WTC11 (cell line): ENCODE measurements around the gene MGAT4A. TPM values are rescaled to one million over a fixed set of nuclear protein-coding genes. Genes with fewer than 3 reads are reported as not detected.

Source experiments
- ATAC-seq: fragments of 200-7000 bp; cut with Tn5 transposase; 2 replicates; pipeline ENCODE4 v1.10.0; 2021; ENCODE audit warnings: mild to moderate bottlenecking, moderate library complexity
- CTCF ChIA-PET: fragments of 300-600 bp; sonication (Branson Sonifier 250); formaldehyde crosslinking; loops from one replicate; lab custom pipeline; 2021; ENCODE audit warnings: antibody characterized with exemption; lab: Charles Lee
- POLR2A ChIA-PET: fragments of 350-600 bp; sonication (Branson Sonifier 250); formaldehyde crosslinking; loops from one replicate; lab custom pipeline; 2021; ENCODE audit warnings: antibody characterized with exemption; lab: Charles Lee
- DNase-seq: peaks from one replicate; pipeline ENCODE4 v3.0.0; 2021; ENCODE audit warnings: low spot score
- H3K27ac Mint-ChIP-seq: 2 replicates; pipeline ENCODE4 v1.8.0; 2021; ENCODE audit warnings: mixed read lengths
- H3K27me3 Mint-ChIP-seq: 2 replicates; pipeline ENCODE4 v1.8.0; 2021; ENCODE audit warnings: low read depth, mild to moderate bottlenecking, moderate library complexity, mixed read lengths
- H3K36me3 Mint-ChIP-seq: 2 replicates; pipeline ENCODE4 v1.8.0; 2021; ENCODE audit warnings: mixed read lengths
- H3K4me1 Mint-ChIP-seq: 2 replicates; pipeline ENCODE4 v1.8.0; 2022; ENCODE audit warnings: mixed read lengths
- H3K4me3 Mint-ChIP-seq: 2 replicates; pipeline ENCODE4 v1.8.0; 2021; ENCODE audit warnings: mild to moderate bottlenecking, moderate library complexity, mixed read lengths
- H3K9me3 Mint-ChIP-seq: 2 replicates; pipeline ENCODE4 v1.8.0; 2021; ENCODE audit warnings: mixed read lengths
- CBFB ChIP-seq: sonication (generic); formaldehyde crosslinking; IDR thresholded peaks from 2 replicates; pipeline ENCODE4 v1.8.1; 2022; ENCODE audit warnings: mild to moderate bottlenecking, low read depth, missing genetic modification reagents
- FOXP1 ChIP-seq: sonication (generic); formaldehyde crosslinking; IDR thresholded peaks from 2 replicates; pipeline ENCODE4 v1.8.0; 2022; ENCODE audit warnings: missing genetic modification reagents, mild to moderate bottlenecking, moderate library complexity, borderline replicate concordance
- GABPB1 ChIP-seq: sonication (generic); formaldehyde crosslinking; IDR thresholded peaks from 2 replicates; pipeline ENCODE4 v1.8.1; 2023; ENCODE audit warnings: mild to moderate bottlenecking, missing genetic modification reagents
- GTF2I ChIP-seq: fragments of 250-450 bp; sonication (Bioruptor Pico); conservative IDR thresholded peaks from 2 replicates; pipeline ENCODE4 v1.4.0; 2021; ENCODE audit warnings: mild to moderate bottlenecking
- HMGXB4 ChIP-seq: sonication (generic); formaldehyde crosslinking; IDR thresholded peaks from 2 replicates; pipeline ENCODE4 v1.8.1; 2023; ENCODE audit warnings: mild to moderate bottlenecking, moderate library complexity, missing genetic modification reagents
- JAZF1 ChIP-seq: fragments of 250-450 bp; sonication (Bioruptor Pico); IDR thresholded peaks from 2 replicates; pipeline ENCODE4 v1.9.0; 2021; ENCODE audit warnings: moderate library complexity, mild to moderate bottlenecking, inconsistent platforms
- JUN ChIP-seq: sonication (generic); formaldehyde crosslinking; IDR thresholded peaks from 2 replicates; pipeline ENCODE4 v1.8.0; 2023; ENCODE audit warnings: mild to moderate bottlenecking, missing genetic modification reagents
- NFATC4 ChIP-seq: fragments of 250-450 bp; sonication (Bioruptor Pico); IDR thresholded peaks from 2 replicates; pipeline ENCODE4 v1.9.0; 2021; ENCODE audit warnings: mild to moderate bottlenecking
- NR3C1 ChIP-seq: sonication (generic); formaldehyde crosslinking; conservative IDR thresholded peaks from 2 replicates; pipeline ENCODE4 v1.8.1; 2023; ENCODE audit warnings: low read depth, mild to moderate bottlenecking, missing genetic modification reagents
- RORB ChIP-seq: fragments of 250-450 bp; sonication (Bioruptor Pico); IDR thresholded peaks from 2 replicates; pipeline ENCODE4 v1.9.0; 2021; ENCODE audit warnings: mild to moderate bottlenecking
- TEAD1 ChIP-seq: sonication (generic); formaldehyde crosslinking; IDR thresholded peaks from 2 replicates; pipeline ENCODE4 v1.8.0; 2022; ENCODE audit warnings: mild to moderate bottlenecking, missing genetic modification reagents
- TP53 ChIP-seq: sonication (generic); formaldehyde crosslinking; IDR thresholded peaks from 2 replicates; pipeline ENCODE4 v1.8.1; 2023; ENCODE audit warnings: mild to moderate bottlenecking, missing genetic modification reagents
- USF2 ChIP-seq: sonication (generic); formaldehyde crosslinking; IDR thresholded peaks from 2 replicates; pipeline ENCODE4 v1.8.1; 2023; ENCODE audit warnings: mild to moderate bottlenecking, missing genetic modification reagents, moderate library complexity
- ZBTB21 ChIP-seq: sonication (generic); formaldehyde crosslinking; IDR thresholded peaks from 2 replicates; pipeline ENCODE4 v1.8.1; 2023; ENCODE audit warnings: mild to moderate bottlenecking, missing genetic modification reagents, borderline replicate concordance
- ZNF121 ChIP-seq: sonication (generic); formaldehyde crosslinking; IDR thresholded peaks from 2 replicates; pipeline ENCODE4 v1.8.0; 2023; ENCODE audit warnings: missing genetic modification reagents
- ZNF219 ChIP-seq: sonication (generic); formaldehyde crosslinking; IDR thresholded peaks from 2 replicates; pipeline ENCODE4 v1.8.0; 2023; ENCODE audit warnings: missing genetic modification reagents, mild to moderate bottlenecking, borderline replicate concordance
- ZNF281 ChIP-seq: sonication (generic); formaldehyde crosslinking; IDR thresholded peaks from 2 replicates; pipeline ENCODE4 v1.8.0; 2023; ENCODE audit warnings: mild to moderate bottlenecking, missing genetic modification reagents
- total RNA-seq: library from RNA; stranded (reverse); gene quantifications from 3 replicates; pipeline ENCODE4 v1.2.3, GENCODE V29; 2021
- TF ChIP-seq, protein P1 (sequence below): fragments of 250-450 bp; sonication (Bioruptor Pico); IDR thresholded peaks from 2 replicates; pipeline ENCODE4 v1.9.0; 2021; ENCODE audit warnings: mild to moderate bottlenecking
- TF ChIP-seq, protein P2 (sequence below): sonication (generic); formaldehyde crosslinking; IDR thresholded peaks from 2 replicates; pipeline ENCODE4 v1.8.1; 2023; ENCODE audit warnings: mild to moderate bottlenecking, missing genetic modification reagents
- TF ChIP-seq, protein P3 (sequence below): sonication (generic); formaldehyde crosslinking; IDR thresholded peaks from 2 replicates; pipeline ENCODE4 v1.8.1; 2022; ENCODE audit warnings: missing genetic modification reagents, borderline replicate concordance
- TF ChIP-seq, protein P4 (sequence below): sonication (generic); formaldehyde crosslinking; IDR thresholded peaks from 2 replicates; pipeline ENCODE4 v1.8.0; 2022; ENCODE audit warnings: mild to moderate bottlenecking, missing genetic modification reagents
- TF ChIP-seq, protein P5 (sequence below): sonication (generic); formaldehyde crosslinking; conservative IDR thresholded peaks from 2 replicates; pipeline ENCODE4 v1.8.1; 2022; ENCODE audit warnings: mild to moderate bottlenecking, missing genetic modification reagents

Gene MGAT4A
- total RNA-seq, 1 experiment from 2014 or later: 6.7 TPM

DNA sequence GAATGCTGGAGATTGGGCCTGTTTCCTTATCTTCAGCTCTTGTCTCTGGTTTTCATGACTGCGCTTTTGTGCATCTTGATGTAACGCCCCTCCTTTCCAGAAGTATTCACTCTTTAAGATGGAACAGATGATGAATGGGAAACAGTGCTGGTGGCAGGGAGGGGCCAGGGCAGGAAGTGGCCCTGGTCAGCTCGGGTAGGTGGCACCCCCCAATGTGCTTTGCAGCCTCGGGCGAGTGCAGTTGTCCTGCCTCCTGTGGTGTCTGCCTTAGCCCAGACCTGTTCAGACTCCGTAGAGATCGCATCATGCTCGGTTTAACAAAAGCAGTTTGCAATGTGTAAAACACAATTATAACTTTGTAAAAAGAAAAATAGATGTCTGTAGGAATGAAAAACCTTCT is 17.0 kb upstream of the MGAT4A start:
- H3K27ac Mint-ChIP-seq: no peak overlapping the region; the same call in 1 of the 2 replicates
- no peaks in the 10 kb centered on the region for H3K36me3 Mint-ChIP-seq
- H3K27me3 Mint-ChIP-seq: peaks cover 2% of the 10 kb centered on the region
- peaks cover 8% of the 10 kb centered on the region for H3K9me3 Mint-ChIP-seq
- no peak overlapping the region for H3K4me3 Mint-ChIP-seq
- ChIA-PET CTCF (interaction anchor here (1.3 kb wide), 1 partner anchor 99 kb away, joined by 5 read pairs; no protein-coding TSS in a partner anchor), POLR2A (no interaction called here)
- no peak for TF ChIP-seq NFATC4 (CRISPR knock-in tag)
- TF ChIP-seq, protein P1, sequence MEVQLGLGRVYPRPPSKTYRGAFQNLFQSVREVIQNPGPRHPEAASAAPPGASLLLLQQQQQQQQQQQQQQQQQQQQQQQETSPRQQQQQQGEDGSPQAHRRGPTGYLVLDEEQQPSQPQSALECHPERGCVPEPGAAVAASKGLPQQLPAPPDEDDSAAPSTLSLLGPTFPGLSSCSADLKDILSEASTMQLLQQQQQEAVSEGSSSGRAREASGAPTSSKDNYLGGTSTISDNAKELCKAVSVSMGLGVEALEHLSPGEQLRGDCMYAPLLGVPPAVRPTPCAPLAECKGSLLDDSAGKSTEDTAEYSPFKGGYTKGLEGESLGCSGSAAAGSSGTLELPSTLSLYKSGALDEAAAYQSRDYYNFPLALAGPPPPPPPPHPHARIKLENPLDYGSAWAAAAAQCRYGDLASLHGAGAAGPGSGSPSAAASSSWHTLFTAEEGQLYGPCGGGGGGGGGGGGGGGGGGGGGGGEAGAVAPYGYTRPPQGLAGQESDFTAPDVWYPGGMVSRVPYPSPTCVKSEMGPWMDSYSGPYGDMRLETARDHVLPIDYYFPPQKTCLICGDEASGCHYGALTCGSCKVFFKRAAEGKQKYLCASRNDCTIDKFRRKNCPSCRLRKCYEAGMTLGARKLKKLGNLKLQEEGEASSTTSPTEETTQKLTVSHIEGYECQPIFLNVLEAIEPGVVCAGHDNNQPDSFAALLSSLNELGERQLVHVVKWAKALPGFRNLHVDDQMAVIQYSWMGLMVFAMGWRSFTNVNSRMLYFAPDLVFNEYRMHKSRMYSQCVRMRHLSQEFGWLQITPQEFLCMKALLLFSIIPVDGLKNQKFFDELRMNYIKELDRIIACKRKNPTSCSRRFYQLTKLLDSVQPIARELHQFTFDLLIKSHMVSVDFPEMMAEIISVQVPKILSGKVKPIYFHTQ (CRISPR knock-in tag): no peak
- no peak for TF ChIP-seq TEAD1 (CRISPR knock-in tag)
- TF ChIP-seq, protein P2, sequence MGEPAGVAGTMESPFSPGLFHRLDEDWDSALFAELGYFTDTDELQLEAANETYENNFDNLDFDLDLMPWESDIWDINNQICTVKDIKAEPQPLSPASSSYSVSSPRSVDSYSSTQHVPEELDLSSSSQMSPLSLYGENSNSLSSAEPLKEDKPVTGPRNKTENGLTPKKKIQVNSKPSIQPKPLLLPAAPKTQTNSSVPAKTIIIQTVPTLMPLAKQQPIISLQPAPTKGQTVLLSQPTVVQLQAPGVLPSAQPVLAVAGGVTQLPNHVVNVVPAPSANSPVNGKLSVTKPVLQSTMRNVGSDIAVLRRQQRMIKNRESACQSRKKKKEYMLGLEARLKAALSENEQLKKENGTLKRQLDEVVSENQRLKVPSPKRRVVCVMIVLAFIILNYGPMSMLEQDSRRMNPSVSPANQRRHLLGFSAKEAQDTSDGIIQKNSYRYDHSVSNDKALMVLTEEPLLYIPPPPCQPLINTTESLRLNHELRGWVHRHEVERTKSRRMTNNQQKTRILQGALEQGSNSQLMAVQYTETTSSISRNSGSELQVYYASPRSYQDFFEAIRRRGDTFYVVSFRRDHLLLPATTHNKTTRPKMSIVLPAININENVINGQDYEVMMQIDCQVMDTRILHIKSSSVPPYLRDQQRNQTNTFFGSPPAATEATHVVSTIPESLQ (CRISPR knock-in tag): no peak
- no peak for TF ChIP-seq HMGXB4 (CRISPR knock-in tag)
- TF ChIP-seq, protein P3, sequence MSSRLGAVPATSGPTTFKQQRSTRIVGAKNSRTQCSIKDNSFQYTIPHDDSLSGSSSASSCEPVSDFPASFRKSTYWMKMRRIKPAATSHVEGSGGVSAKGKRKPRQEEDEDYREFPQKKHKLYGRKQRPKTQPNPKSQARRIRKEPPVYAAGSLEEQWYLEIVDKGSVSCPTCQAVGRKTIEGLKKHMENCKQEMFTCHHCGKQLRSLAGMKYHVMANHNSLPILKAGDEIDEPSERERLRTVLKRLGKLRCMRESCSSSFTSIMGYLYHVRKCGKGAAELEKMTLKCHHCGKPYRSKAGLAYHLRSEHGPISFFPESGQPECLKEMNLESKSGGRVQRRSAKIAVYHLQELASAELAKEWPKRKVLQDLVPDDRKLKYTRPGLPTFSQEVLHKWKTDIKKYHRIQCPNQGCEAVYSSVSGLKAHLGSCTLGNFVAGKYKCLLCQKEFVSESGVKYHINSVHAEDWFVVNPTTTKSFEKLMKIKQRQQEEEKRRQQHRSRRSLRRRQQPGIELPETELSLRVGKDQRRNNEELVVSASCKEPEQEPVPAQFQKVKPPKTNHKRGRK (CRISPR knock-in tag): no peak
- no peak for TF ChIP-seq TP53 (CRISPR knock-in tag)
- no peak for TF ChIP-seq ZBTB21
- no peak for TF ChIP-seq ZNF281 (CRISPR knock-in tag)
- no peak for TF ChIP-seq FOXP1 (CRISPR knock-in tag)
- H3K4me1 Mint-ChIP-seq: peaks cover 12% of the 10 kb centered on the region
- ATAC-seq: peak; percentile 26; the same call in 1 of the 2 replicates
- no peak for DNase-seq

DNA sequence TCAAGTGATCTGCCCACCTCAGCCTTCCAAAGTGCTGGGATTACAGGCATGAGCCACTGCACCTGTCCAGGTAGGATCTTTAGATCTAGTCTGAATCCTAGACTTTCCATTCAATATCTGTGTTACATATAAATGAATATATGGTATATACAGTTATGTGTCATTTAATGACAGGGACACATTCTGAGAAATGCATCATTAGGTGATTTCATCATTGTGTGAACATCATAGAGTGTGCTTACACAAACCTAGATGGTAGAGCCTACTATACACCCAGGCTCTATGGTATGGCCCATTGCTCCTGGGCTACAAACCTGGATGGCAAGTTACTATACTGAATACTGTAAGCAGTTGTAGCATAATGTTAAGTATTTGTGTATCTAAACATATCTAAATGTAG is 15.5 kb upstream of the MGAT4A start:
- ATAC-seq: no peak
- Mint-ChIP-seq H3K4me1 (peaks cover 12% of the 10 kb centered on the region), H3K36me3 (no peaks in the 10 kb centered on the region), H3K9me3 (no peaks in the 10 kb centered on the region), H3K27ac (no peak overlapping the region), H3K27me3 (peaks cover 2% of the 10 kb centered on the region), H3K4me3 (no peak overlapping the region)
- POLR2A ChIA-PET: no interaction called here
- CTCF ChIA-PET: no interaction called here
- DNase-seq: no peak
- TF ChIP-seq, protein P4, sequence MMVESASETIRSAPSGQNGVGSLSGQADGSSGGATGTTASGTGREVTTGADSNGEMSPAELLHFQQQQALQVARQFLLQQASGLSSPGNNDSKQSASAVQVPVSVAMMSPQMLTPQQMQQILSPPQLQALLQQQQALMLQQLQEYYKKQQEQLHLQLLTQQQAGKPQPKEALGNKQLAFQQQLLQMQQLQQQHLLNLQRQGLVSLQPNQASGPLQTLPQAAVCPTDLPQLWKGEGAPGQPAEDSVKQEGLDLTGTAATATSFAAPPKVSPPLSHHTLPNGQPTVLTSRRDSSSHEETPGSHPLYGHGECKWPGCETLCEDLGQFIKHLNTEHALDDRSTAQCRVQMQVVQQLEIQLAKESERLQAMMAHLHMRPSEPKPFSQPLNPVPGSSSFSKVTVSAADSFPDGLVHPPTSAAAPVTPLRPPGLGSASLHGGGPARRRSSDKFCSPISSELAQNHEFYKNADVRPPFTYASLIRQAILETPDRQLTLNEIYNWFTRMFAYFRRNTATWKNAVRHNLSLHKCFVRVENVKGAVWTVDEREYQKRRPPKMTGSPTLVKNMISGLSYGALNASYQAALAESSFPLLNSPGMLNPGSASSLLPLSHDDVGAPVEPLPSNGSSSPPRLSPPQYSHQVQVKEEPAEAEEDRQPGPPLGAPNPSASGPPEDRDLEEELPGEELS (CRISPR knock-in tag): no peak
- no peak for TF ChIP-seq NR3C1 (CRISPR knock-in tag)
- TF ChIP-seq ZNF121 (CRISPR knock-in tag): no peak
- no peak for TF ChIP-seq USF2 (CRISPR knock-in tag)
- TF ChIP-seq JUN (CRISPR knock-in tag): no peak
- TF ChIP-seq JAZF1 (CRISPR knock-in tag): no peak
- no peak for TF ChIP-seq GTF2I
- no peak for TF ChIP-seq ZNF219
- TF ChIP-seq CBFB (CRISPR knock-in tag): no peak
- TF ChIP-seq GABPB1 (CRISPR knock-in tag): no peak
- no peak for TF ChIP-seq NFATC4 (CRISPR knock-in tag)
- no peak for TF ChIP-seq RORB (CRISPR knock-in tag)
- TF ChIP-seq, protein P5, sequence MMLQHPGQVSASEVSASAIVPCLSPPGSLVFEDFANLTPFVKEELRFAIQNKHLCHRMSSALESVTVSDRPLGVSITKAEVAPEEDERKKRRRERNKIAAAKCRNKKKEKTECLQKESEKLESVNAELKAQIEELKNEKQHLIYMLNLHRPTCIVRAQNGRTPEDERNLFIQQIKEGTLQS (CRISPR knock-in tag): no peak
